ENCODE measurements around the gene GMPPA.
A peak's percentile ranks its signal among the peaks of the same experiment; 100 is the strongest.

Gene GMPPA

GRCh38 chr2:219547621-219548020, 48.9 kb downstream of the GMPPA start:
- TF ChIP-seq, protein P1, sequence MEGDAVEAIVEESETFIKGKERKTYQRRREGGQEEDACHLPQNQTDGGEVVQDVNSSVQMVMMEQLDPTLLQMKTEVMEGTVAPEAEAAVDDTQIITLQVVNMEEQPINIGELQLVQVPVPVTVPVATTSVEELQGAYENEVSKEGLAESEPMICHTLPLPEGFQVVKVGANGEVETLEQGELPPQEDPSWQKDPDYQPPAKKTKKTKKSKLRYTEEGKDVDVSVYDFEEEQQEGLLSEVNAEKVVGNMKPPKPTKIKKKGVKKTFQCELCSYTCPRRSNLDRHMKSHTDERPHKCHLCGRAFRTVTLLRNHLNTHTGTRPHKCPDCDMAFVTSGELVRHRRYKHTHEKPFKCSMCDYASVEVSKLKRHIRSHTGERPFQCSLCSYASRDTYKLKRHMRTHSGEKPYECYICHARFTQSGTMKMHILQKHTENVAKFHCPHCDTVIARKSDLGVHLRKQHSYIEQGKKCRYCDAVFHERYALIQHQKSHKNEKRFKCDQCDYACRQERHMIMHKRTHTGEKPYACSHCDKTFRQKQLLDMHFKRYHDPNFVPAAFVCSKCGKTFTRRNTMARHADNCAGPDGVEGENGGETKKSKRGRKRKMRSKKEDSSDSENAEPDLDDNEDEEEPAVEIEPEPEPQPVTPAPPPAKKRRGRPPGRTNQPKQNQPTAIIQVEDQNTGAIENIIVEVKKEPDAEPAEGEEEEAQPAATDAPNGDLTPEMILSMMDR (IDR thresholded peaks at IDR 0.05) = no peak
- Histone ChIP-seq H3K9ac (no peak overlapping the region), H3K27ac (no peak overlapping the region), H3K79me2 (peaks cover 3% of the 10 kb centered on the region), H3K27me3 (ENCODE audit: control insufficient read depth, insufficient read depth, low read length) (no peaks in the 10 kb centered on the region), H3K9me3 (ENCODE audit: control insufficient read depth, low read length) (no peaks in the 10 kb centered on the region), H2AFZ (no peak overlapping the region), H3K4me2 (ENCODE audit: low read length) (no peak overlapping the region), H3K4me1 (peaks cover 15% of the 10 kb centered on the region), H3K4me3 (ENCODE audit: low read depth, low read length) (no peak overlapping the region), H3K36me3 (ENCODE audit: control insufficient read depth, insufficient read depth, low read length) (no peaks in the 10 kb centered on the region)

GRCh38 chr2:219548990-219549389, 50.3 kb downstream of the GMPPA start:
- H3K36me3 ChIP-seq (ENCODE audit: control insufficient read depth, insufficient read depth, low read length) = no peaks in the 10 kb centered on the region
- no peak overlapping the region for H3K9ac ChIP-seq
- H3K79me2 ChIP-seq = peaks cover 3% of the 10 kb centered on the region
- H3K27ac ChIP-seq = no peak overlapping the region
- peaks cover 4% of the 10 kb centered on the region for H3K27me3 ChIP-seq (ENCODE audit: control insufficient read depth, insufficient read depth, low read length)
- H3K4me1 ChIP-seq = peaks cover 15% of the 10 kb centered on the region
- no peak overlapping the region for H2AFZ ChIP-seq
- no peak overlapping the region for H3K4me3 ChIP-seq (ENCODE audit: low read depth, low read length)
- H3K4me2 ChIP-seq (ENCODE audit: low read length) = no peak overlapping the region
- no peaks in the 10 kb centered on the region for H3K9me3 ChIP-seq (ENCODE audit: control insufficient read depth, low read length)
- TF ChIP-seq, protein P1 (IDR thresholded peaks at IDR 0.05) = no peak

DNA sequence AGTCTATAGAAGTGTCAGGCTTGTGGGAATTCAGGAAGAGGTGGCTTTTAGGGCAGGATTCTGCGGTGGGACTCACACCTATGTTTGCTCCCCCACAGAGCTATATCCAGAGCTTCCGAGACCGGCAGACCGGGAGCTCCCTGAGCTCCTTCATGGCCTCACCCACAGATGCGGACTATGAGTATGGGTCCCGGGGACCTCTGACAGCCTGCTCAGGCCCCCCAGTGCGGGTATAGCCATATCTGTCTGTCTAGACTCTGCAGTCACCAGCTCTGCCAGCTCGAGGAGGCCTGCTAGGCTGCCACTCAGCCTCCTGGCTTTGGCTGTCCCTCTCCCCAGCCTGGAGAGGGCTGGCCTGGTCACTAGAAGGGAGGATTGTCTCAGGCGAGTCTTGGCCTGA, 50.9 kb downstream of the GMPPA start:
- Histone ChIP-seq H3K79me2 (no peaks in the 10 kb centered on the region), H3K27me3 (ENCODE audit: control insufficient read depth, insufficient read depth, low read length) (peaks cover 4% of the 10 kb centered on the region), H3K9ac (no peak overlapping the region), H3K9me3 (ENCODE audit: control insufficient read depth, low read length) (no peaks in the 10 kb centered on the region), H3K36me3 (ENCODE audit: control insufficient read depth, insufficient read depth, low read length) (no peaks in the 10 kb centered on the region), H3K4me2 (ENCODE audit: low read length) (no peak overlapping the region), H3K4me1 (peaks cover 12% of the 10 kb centered on the region), H3K4me3 (ENCODE audit: low read depth, low read length) (no peak overlapping the region), H3K27ac (no peak overlapping the region), H2AFZ (no peak overlapping the region)
- TF ChIP-seq, protein P1 (IDR thresholded peaks at IDR 0.05) = no peak

DNA sequence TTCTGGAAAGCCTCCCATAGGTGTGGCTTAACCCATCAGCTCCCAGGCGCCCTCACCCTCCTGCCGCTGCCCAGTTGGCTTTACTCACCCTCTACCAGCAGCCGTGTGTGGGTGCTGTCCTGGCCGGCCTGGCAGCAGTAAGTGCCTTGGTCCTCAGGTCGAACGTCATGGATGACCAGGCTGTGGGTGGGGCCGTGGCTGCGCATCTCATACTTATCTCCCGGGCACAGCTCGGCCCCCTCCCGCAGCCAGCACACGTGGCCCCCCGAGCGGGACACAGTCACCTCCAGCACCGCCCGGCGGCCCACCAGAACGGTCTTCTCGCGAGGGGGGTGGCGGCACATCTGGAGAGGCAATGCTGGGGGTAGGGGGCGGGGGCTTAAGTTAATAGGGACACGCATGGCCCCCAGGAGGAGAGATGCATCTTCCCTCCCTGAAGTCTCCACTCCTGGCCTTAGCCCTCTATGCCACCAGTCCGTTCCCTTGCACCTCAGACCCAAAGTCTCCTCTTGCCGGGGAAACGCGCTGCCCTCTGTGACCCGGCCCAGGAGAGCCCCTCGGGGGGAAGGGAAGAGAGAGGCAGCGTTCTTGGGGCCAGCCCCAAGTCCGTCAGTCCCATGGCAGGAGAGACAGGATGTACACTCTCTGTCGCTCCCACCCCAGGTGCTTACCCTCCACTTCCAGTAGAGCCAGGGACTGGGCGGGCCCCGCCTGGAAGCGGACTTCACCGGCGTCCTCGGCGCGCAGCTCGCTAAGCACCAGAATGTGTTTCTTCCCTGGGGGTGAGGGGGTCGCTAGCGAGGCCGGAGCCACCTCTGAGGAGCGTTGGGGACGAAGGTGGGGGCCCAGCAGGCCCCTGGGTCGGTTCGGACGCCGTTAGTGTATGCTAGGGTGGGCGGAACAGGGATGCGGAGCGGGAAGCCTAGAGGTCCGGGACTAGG, 53.0 kb downstream of the GMPPA start:
- Histone ChIP-seq H3K79me2 (no peaks in the 10 kb centered on the region), H3K4me2 (ENCODE audit: low read length) (peak overlapping the region; percentile 74), H3K27me3 (ENCODE audit: control insufficient read depth, insufficient read depth, low read length) (peaks cover 4% of the 10 kb centered on the region), H2AFZ (peak overlapping the region; percentile 80), H3K9me3 (ENCODE audit: control insufficient read depth, low read length) (no peaks in the 10 kb centered on the region), H3K27ac (no peak overlapping the region), H3K4me3 (ENCODE audit: low read depth, low read length) (peak overlapping the region; percentile 59), H3K9ac (no peak overlapping the region), H3K36me3 (ENCODE audit: control insufficient read depth, insufficient read depth, low read length) (no peaks in the 10 kb centered on the region), H3K4me1 (peaks cover 3% of the 10 kb centered on the region)
- TF ChIP-seq, protein P1 (IDR thresholded peaks at IDR 0.05) = no peak
